22Rv1 (cell line): ENCODE data around the gene SMAD3.

Experiments
- H3K27ac ChIP-seq: fragments of 450-650 bp; 2 replicates; pipeline ENCODE4 v1.5.1; 2017
- CTCF ChIP-seq: fragments of 450-650 bp; IDR thresholded peaks from 2 replicates; pipeline ENCODE4 v1.5.1; 2017; ENCODE audit warnings: mild to moderate bottlenecking
- ZFX ChIP-seq: fragments of 450-650 bp; IDR thresholded peaks from 2 replicates; pipeline ENCODE4 v1.6.1; 2017; ENCODE audit warnings: antibody characterized with exemption, borderline replicate concordance

The SMAD3 gene

GRCh38 chr15:67241132-67241855, 175.9 kb downstream of the SMAD3 start:
- H3K27ac ChIP-seq = no peak overlapping the region
- TF ChIP-seq CTCF = no peak
- TF ChIP-seq ZFX = no peak

- TF ChIP-seq ZFX (no peak), CTCF (no peak)
- no peak overlapping the region for H3K27ac ChIP-seq
Measured at GRCh38 chr15:67242708-67243111, 177.3 kb downstream of the SMAD3 start.
